NB4 (cell line): ENCODE measurements around the gene ZFP36L2.

Source experiments
- CTCF ChIP-seq: IDR thresholded peaks from one replicate; pipeline ENCODE4 v1.5.1; 2012; ENCODE audit warnings: low read depth, low read length
- MAX ChIP-seq: IDR thresholded peaks from 2 replicates; pipeline ENCODE4 v1.6.1; 2011; ENCODE audit warnings: low read depth, low read length
- MYC ChIP-seq: IDR thresholded peaks from 2 replicates; pipeline ENCODE4 v1.6.1; 2011; ENCODE audit warnings: low read depth, low read length
- POLR2A ChIP-seq: IDR thresholded peaks from 2 replicates; pipeline ENCODE4 v1.6.1; 2011; ENCODE audit warnings: mild to moderate bottlenecking; ENCODE audit not compliant: insufficient read length; ENCODE audit errors: extremely low read depth

GRCh38 chr2:43255296-43255910, 29.0 kb upstream of the ZFP36L2 start:
- TF ChIP-seq CTCF (no peak), POLR2A (no peak), MAX (no peak), MYC (no peak)
